Activated CD8-positive, alpha-beta memory T cell treated with anti-CD3 and anti-CD28 coated beads for 36 hours (primary cell): ENCODE data around the gene GPC5. TPM values are rescaled to one million over a fixed set of nuclear protein-coding genes. Genes with fewer than 3 reads are reported as not detected.

Experiments used
- CTCF ChIA-PET: fragments of 350-600 bp; sonication (Branson Sonifier 250); formaldehyde crosslinking; loops from one replicate; lab custom pipeline; 2021; ENCODE audit warnings: antibody characterized with exemption; lab: Charles Lee
- POLR2A ChIA-PET: fragments of 350-600 bp; sonication (Branson Sonifier 250); formaldehyde crosslinking; loops from one replicate; lab custom pipeline; 2021; ENCODE audit warnings: antibody characterized with exemption; lab: Charles Lee
- total RNA-seq, 2 experiments: library from RNA; stranded (reverse); gene quantifications; one replicate each; pipeline ENCODE4 v1.2.3, GENCODE V29; 2021

The GPC5 gene
- total RNA-seq, 2 experiments from 2014 or later, result 0.15 to 0.17 TPM

GRCh38 chr13:92143766-92144165 is 745.3 kb downstream of the GPC5 start:
- ChIA-PET CTCF (no interaction called here), POLR2A (no interaction called here)

- ChIA-PET CTCF (no interaction called here), POLR2A (no interaction called here)
Measured at GRCh38 chr13:92150606-92151005, 752.2 kb downstream of the GPC5 start.

DNA sequence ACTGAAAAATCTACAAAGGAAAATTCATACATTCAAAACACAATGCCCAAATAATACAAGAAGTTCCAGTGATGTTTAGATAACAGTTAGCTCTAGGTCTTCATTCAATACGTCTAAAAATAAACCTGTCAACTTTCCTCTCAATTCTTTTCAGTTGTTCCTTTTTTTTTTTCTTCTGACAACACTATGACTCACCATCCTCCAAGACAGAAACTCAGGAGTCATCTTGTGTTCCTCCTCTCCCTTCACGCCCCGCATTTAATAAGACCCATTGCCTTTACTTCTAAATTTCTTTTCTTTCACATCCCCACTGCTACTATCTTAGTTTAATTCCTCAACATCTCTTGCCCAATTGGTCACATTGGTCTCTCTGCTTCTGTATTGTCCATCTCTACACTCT is 759.9 kb downstream of the GPC5 start:
- ChIA-PET POLR2A (no interaction called here), CTCF (no interaction called here)

- CTCF ChIA-PET, result no interaction called here
- POLR2A ChIA-PET, result no interaction called here
Measured at GRCh38 chr13:92164822-92165221, 766.4 kb downstream of the GPC5 start.

GRCh38 chr13:92172191-92172590 is 773.8 kb downstream of the GPC5 start:
- ChIA-PET CTCF (no interaction called here), POLR2A (no interaction called here)

- ChIA-PET POLR2A (no interaction called here), CTCF (no interaction called here)
Measured at GRCh38 chr13:92173254-92173653, 774.8 kb downstream of the GPC5 start.

DNA sequence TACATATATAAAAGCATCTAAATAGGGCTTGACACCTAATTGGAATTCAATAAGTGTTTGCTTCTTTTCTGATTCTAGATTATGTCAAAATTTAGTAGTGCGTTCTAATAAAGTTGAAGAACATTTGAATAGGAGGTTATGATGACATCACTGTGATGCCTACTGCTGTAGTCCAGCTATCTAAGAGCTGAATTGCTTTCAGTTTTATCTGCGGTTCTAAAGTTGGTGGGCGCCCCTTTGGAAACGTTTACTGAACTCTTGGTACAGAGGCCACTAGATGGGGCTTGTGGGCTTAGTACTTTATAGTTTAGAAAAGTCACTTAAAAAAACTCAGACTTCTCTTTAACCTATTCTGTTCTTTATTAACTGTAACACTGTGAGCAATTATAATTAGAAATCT is 776.9 kb downstream of the GPC5 start:
- CTCF ChIA-PET, result no interaction called here
- POLR2A ChIA-PET, result no interaction called here

DNA sequence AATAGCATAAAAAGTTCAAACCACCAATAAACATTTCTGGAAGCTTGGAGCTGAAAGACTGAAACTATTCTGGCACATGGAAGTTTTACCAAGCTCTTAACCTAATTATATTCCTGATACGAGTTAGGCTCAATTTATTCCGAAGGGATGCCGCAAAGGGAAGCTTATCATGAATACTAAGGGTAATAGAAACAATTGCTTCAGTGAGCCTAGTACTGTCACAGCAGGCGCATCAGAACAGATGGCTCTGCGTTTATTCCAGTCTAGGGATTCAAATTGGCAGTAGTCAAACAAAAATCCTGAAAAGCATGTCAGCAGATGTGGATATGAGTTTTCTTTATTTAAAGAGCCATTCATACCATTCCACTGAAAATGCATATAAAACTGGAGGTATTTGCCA is 779.5 kb downstream of the GPC5 start:
- ChIA-PET CTCF (no interaction called here), POLR2A (no interaction called here)

DNA sequence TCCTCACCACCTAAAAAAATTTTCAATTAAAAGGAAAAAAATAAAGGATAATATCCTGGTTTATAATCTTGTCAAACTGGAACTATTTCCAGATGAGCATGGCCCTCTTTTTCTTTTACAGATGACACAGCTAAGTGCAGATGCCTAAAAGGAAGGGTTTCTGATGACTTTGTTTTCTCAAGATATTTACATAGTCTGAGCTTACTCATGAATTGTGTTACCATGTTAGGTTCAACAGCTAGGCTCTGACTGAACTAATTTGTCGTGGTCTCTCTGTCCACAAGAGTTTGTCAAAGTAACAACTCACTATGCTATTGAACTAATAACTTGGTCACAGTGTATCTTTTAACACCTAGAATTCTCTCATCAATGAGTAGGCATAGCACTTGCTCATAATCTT is 780.8 kb downstream of the GPC5 start:
- POLR2A ChIA-PET, result no interaction called here
- CTCF ChIA-PET, result no interaction called here

- CTCF ChIA-PET, result no interaction called here
- POLR2A ChIA-PET, result no interaction called here
Measured at GRCh38 chr13:92187378-92187989, 789.1 kb downstream of the GPC5 start.

DNA sequence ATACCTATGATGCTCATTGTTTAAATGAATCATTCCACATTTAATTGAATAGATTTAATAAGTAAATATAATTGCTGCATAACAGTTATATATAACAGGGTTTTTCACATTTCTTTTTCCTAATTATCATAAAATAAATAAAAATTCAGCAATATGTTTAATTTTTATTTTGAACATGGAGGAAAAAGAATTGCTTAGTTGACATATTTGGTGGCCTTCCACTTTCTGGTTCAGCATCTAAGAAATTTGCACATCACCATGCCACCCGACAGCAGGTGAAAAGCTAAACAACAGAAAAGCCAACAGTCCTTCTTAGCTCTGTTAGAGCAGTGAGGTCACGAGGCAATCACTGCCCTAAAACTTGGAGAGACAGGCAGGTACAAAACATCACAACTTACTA is 790.2 kb downstream of the GPC5 start:
- POLR2A ChIA-PET, result no interaction called here
- CTCF ChIA-PET, result no interaction called here

DNA sequence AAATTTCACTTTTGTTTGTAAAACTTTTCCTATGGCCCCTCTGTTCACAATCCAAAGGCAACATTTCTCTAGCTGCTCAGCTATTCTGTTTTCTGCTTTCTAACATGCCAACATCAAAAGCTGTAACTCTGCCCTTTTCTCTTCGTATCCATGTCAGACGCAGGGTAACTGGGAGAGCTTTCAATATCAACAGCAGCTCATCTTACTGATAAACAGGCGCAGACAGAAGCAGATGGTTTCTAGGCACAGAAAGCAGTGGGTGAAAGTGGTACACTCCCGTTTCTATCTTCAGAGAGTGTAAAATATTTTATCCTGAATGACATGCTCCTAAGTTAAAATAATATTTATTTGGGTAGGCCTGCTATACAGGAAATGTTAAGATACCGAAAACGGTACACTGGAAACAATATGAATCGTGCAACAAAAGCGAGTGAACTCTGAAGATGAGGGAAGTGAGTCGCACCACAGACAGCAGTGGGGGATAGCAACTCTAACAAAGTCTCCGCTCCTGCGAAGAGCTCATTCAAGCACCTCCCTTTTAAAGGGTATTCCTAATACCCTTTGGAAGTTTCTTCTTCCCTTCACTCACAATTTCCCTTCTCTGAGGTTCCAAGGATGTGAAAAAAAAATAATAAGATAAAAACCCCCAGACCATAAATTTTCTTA is 798.3 kb downstream of the GPC5 start:
- CTCF ChIA-PET, result no interaction called here
- POLR2A ChIA-PET, result no interaction called here

DNA sequence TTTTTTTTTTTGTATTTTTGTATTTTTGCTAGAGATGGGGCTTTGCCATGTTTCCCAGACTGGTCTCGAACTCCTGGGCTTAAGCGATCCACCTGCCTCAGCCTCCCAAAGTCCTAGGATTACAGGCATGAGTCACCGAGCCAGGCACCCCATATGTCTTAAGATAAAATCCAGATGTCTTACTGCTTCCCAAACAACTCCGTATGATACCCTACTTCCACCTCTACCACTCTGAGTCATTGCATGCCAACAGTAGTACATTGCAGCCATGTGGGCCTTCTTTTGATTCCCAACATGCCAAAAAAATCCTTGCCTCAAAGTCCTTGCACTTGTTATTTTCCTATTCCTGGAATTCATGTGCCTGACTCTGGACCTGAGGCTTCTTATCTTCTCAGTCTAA is 799.2 kb downstream of the GPC5 start:
- ChIA-PET CTCF (no interaction called here), POLR2A (no interaction called here)

DNA sequence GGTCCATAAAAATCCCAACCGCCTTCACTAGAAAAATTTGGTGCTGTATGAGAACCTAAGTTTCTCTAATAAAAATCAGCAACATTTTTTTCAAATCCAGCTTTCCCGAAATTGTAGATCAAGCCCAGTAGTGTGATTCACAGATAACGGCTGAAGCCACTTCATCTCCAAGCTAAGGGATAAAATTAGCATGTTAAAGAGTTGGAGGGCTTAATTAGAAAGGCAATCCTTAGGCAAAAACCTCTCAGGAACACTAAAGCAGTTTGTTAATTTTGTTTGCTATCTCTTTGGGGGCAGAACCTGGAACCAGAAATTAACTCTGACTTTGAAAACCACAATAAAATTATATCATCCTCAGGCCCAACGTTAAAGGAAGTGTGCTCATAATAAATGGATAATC is 820.2 kb downstream of the GPC5 start:
- POLR2A ChIA-PET, result no interaction called here
- CTCF ChIA-PET, result no interaction called here

GRCh38 chr13:92221916-92222315 is 823.5 kb downstream of the GPC5 start:
- POLR2A ChIA-PET, result no interaction called here
- CTCF ChIA-PET, result no interaction called here

DNA sequence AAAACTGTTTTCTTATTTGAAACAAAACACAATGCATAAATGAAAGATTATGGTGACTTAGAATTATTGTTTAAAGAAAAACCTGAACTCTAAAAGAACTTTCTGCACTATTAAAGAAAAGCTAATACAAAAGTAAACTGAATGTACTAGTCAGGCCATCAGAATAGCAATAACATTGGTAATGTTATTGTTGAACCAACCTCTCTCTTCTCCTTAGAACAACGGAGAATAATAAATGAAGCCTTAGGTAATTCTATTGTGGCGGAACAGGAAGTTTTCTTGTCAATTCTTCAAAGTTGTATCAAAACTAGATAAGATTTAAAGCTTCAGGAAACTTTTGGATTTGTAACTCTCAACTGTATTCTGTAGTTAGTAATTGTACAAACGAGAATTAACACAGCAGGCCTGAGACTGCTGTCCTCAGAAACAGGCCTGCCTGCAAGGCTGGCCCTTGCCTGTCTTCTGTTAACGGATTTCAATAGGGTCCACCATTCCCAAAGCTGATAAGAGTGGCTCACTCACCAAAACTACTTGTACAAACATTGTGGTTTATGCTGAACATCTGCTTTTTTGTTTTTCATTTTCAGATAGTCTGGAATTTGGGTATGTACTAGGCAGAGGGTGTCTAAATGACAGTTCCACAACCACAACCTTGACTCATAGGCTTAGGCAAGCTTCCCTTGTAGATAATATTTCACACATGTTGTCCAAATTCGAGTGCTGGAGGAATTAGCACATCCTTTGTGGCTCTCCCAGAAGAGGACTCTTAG is 825.8 kb downstream of the GPC5 start:
- CTCF ChIA-PET, result no interaction called here
- POLR2A ChIA-PET, result no interaction called here

GRCh38 chr13:92224825-92225224 is 826.4 kb downstream of the GPC5 start:
- POLR2A ChIA-PET, result no interaction called here
- CTCF ChIA-PET, result no interaction called here

DNA sequence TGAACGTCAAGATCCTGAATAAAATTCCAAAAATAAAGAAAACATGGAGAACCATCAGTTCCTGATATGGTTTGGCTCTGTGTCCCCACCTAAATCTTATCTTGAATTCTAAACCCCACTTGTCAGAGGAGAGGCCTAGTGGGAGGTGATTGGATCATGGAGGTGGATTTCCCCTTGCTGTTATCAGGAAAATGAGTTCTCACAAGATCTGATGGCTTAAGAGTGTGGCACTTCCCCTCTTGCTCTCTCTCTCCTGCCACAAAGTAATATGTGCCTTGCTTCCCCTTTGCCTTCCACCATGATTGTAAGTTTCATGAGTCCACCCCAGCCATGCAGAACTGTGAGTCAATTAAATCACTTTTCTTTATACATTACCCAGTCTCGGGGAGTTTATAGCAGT is 827.4 kb downstream of the GPC5 start:
- CTCF ChIA-PET, result no interaction called here
- POLR2A ChIA-PET, result no interaction called here

DNA sequence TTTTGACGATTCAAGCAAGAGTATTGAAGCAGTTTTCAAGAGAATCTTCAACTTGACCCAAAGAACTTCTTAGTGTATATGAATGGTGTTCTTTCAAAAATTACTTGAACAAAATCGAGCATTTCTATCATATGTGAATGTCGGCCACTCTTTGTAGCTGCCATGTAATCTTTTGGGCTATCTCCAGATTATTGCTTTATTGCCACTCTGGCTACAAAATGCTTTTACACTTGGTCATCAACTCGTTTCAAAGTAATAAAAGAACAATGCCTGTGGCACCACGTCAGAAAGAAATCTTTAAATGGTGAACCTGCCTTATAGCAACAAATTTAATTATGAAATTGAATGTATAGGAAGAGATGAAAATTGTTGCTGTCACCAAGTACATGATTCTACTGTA is 834.5 kb downstream of the GPC5 start:
- ChIA-PET POLR2A (no interaction called here), CTCF (no interaction called here)

- ChIA-PET POLR2A (no interaction called here), CTCF (no interaction called here)
Measured at GRCh38 chr13:92251671-92252210, 853.3 kb downstream of the GPC5 start.

GRCh38 chr13:92255526-92255925 is 857.1 kb downstream of the GPC5 start:
- ChIA-PET POLR2A (no interaction called here), CTCF (no interaction called here)
